Hematopoietic multipotent progenitor cell treated with erythropoietin and hydrocortisone succinate and interleukin-3 and kit ligand, for 4 days (in vitro differentiated cells): ENCODE data around the gene PGC.
"Not testable (repeated sequence)": the region's sequence is repeated elsewhere in the genome, so short reads cannot be mapped to it uniquely, and the experiment has no call there.

ENCODE experiments used
- DNase-seq: peaks from one replicate; pipeline ENCODE4 v3.0.0-alpha.2; 2015

Gene PGC

GRCh38 chr6:41774841-41775240, 27.6 kb upstream of the PGC start:
- DNase-seq, result no peak

DNA sequence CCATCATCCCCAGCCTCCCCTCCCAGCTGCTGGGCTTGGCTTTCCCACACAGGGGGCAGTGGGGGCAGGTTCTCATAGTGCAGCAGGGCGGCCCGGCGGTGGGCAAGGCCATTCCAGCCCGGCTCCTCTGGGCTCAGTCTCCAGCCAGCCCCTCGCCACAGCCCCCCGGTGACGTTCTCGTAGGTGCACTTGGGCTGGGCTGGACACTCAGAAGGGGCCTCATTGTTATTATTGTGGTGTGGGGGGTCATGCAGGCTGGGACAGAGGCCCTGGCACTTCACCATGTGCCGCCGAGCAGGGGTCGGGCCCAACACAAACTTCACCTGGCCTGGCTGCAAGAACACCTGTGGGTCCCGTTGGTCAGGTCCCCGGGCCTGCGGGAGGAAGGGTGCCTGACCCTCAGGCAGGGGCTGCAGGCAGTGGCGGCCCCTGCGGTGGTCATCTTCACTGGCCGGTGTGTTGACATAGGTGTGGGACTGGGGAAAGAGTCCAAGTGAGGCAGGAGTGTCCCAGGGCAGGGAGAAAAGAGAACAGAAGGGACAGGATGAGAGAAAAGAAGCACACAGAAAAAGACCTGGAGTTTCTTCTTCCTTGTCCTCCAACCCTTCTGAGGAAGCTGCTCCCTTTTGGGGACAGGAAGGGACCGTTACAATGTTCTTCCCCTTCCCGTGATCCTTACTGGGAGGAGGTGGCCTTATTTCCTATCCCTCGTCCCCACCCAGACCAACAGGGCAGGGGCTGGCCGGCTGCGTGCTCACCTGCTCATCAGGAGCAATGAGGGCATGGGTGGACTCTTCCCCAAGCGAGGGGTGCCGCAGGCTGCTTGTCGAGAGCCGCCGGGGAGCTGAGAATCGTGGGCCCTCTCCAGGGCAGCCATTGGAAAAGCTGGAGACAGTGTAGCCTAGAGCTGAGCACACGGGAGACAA, 24.1 kb upstream of the PGC start:
- no peak for DNase-seq

- DNase-seq, result no peak
Measured at GRCh38 chr6:41770381-41771057, 23.3 kb upstream of the PGC start.

GRCh38 chr6:41769376-41769775, 22.2 kb upstream of the PGC start:
- DNase-seq, result no peak

DNA sequence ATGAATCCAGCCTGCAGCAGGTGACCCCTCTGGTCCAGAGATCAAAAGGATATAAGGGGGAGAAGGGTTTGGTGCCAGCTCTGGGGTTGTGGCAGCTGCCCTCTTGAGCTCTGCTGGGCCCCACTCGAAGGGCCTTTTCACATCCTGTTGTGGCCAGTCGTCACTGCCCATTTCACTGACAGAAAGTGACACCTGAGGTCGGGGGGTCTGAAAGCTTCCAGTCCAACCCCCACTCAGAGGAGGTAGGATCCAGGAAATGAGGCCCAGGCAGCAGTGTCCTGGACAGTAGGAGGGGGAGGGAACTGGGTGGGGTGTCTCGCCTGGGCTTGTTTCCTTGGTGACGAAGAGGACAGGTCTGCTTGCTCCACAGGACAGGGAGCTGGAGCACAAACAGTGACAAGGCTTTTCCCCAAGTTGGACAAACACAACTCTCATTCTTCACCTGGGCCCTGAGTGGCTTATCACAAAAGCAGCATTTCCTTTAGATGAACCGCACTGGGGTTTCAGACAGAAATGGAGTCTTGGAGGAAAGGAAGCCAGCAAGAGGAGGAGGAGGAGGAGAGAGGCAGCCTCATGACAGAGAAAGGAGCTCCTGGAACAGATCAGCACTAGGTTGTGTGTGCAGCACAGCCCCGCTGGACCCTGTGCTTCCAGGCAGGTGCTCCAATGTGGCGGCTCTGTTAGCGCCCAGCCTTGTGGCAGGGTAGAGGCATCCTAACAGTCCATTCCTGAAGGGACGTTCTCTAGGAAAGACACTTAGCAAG, 21.5 kb upstream of the PGC start:
- DNase-seq, result peak; percentile 79

DNA sequence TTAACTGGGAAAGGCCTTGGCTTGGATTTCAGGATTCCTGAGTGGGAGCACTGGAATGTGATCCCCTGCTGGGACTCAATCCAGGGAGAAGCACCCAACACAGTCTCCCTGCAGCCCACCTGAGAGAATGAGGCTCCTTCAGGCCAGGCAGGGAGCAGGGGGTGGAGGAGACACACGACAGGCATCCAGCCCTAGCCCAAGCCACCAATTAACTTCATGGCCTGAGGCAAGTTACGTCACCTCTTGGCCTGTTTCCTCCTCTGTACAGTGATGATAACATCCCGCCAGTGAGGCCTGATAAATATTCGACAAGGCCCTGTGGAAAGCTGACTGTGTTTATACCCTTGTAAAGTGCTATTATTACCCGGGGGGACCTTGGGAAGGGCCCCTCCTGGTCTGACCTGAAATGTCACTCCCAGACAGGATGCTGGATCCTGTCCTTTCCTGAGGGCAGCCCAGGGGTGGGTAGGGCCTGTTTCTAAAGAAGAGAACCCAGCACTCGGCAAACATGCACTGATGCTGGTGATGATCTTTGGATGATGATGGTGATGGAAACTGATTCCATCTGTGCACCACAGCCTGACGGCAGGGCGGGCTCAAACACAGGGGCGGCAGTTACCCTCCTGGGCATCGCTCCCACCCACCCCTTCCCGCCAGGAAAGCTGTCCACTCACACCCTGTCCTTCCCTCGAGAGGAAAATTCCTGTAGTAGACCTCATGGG, 20.1 kb upstream of the PGC start:
- DNase-seq, result peak; percentile 90

DNA sequence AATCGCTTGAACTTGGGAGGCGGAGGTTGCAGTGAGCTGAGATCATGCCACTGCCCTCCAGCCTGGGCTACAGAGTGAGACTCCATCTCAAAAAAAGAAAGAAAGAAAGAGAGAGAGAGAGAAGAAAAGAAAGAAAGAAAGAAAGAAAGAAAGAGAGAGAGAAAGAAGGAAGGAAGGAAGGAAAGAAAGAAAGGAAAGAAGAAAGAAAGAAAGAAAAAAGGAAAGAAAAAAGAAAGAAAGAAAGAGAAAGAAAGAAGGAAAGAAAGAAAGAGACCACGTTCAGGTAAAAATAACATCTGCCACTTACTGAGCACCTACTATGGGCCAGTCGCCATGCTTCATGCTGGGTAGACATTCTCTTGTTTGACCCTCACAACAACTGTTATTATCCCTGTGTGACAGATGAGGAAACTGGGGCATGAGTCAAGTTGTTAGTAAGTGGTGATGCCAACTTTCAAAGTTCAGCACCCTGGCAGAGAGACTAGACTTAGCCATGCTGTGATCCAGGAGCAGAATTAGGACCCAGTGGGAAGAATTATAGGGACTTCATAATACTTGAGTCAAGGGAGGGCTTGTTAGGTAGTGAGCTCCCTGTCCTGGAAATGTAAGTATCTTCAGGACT, 19.0 kb upstream of the PGC start:
- DNase-seq, result not testable (repeated sequence)

GRCh38 chr6:41763470-41763869, 16.3 kb upstream of the PGC start:
- no peak for DNase-seq

GRCh38 chr6:41759905-41760579, 12.8 kb upstream of the PGC start:
- DNase-seq, result no peak

- no peak for DNase-seq
Measured at GRCh38 chr6:41759106-41759904, 12.1 kb upstream of the PGC start.

DNA sequence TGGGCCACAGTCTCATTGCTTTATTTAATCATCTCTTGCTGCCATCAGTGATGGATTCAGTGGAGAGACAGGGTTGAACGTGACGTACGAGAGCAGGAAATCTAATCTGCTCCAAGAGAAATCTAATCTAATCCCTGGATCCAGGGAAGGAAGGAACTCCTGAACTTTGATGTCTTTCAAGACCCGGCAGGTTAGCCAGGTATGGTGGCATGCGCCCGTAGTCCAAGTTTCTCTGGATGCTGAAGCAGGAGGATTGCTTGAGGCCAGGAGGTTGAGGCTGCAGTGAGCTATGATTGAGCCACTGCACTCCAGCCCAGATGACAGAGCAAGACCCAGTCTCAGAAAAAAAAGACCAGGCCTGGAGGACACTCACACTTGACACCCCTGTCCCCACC, 11.4 kb upstream of the PGC start:
- DNase-seq, result no peak

DNA sequence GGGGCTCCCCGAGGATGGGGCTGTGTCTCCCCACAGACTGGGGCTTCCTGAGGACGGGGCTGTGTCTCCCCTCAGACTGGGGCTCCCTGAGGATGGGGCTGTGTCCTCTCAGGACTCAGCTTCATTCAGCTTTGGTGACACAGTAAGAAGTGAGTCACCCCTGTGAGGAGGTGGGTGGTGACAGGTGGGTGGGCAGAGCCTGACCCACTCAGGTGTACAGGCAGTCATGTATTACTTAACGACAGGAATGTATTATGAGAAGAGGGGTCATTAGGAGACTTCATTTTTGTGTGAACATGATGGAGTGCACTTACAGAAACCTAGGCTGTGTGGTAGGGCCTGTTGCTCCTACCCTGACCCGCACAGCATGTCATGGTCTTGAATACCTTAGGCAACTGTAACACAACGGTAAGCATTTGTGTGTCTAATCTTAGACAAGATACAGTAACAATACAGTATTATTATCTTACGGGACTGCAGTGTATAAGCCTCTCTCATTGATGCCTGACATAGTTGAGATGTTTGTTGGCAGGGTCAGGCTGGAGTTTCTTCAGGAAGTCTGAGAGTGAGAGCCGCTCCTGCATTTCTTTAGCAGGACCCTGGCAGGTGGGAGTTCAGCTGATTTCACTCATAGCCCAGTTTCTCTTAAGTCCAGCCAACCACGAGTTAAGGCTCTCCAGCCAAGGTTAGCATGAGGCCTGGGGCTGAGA, 10.9 kb upstream of the PGC start:
- DNase-seq, result no peak

DNA sequence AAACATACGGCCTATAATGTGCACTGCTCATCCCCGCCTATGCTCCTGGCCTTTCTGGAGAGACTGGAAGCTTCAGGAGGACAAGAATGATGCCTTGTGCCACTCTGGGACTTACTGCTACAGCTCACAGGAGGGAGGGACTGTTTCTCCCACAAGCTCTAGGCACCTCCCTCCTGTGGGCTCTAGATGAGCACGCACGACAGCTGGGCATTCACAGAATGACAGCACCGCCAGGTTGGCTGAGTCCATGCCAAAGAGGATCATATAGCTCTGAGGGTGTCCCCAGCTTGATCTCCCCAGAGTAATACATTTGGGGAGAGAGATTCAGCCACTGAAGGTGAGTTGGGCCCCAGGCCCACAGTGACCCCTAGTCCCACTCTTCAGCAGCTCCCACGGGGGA, 10.1 kb upstream of the PGC start:
- DNase-seq, result no peak

DNA sequence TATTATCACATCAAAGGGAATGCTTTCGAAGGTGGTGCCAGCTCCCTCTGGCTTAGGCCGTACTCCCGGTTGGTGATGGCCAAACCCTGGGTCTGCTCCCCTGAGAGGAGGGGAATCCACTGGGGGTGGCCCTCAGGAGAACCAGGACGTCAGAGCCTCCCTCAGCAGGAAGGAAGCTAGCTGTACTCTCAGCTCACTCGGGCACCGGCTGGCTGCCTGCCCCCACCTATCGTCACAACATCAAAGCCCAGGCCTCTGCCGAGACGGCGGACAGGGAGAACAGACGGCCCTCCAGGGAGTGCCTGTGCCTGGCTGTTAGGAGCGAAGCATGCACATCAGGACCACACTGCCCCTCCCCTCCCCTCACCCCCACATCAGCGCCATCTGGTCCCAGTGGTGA, 9.2 kb upstream of the PGC start:
- no peak for DNase-seq

DNA sequence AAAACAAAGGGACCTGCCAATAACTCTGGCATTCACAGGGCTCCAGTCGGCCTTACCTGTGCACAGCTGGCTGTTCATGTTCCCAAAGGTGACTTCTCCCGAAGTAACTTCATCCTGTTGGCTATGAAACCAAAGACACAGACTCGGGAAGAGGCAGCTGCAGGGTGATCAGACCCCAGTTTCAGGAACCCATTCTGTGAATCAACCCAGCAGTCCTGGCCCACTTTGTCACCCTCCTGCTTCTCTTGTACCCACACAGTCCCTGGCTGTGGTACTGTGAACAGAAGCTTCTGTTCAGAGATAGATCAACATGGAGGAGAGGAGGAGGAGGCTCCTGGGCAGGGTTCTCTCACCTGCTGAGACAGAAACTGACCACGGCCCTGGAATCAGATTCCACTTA, 8.7 kb upstream of the PGC start:
- no peak for DNase-seq

DNA sequence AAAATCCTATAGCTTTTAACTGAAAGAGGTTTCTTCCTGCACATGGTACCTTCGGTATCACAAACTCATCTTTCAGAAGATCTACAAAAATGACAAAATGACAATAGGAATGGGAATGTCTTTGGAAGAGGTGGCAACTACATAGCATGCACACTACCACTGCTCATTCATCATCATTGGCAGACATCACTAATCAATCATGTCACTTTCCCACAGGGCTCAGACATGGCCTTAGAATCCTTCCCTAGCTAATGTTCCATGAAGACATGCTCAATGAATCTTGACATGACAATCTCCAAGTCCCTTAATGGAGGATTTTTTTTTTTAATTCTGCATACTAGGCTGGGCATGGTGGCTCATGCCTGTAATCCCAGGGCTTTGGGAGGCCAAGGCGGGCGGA, 3.2 kb upstream of the PGC start:
- DNase-seq, result no peak

- no peak for DNase-seq
Measured at GRCh38 chr6:41748542-41748941, 1.3 kb upstream of the PGC start.

DNA sequence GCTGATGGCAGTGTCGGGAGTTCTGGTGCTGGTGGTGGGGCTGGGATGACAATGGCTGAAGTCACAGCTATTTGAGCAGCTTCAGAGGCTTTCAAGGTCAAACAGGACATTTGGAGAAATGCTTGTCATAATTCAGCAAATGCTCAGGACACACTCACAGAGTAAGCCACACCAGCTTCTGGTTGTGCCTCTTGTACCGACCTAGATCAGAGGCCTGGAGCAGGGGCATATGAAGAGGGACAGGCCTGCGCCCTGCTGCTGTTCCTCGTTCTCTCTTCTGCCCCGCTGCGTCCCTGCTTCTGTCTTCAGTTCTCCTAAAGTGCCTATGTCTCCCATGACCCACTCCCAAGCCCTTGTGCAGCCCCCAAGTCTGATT, 893 bp upstream of the PGC start:
- DNase-seq, result no peak

GRCh38 chr6:41746107-41746506, 1.1 kb downstream of the PGC start:
- DNase-seq, result no peak

- no peak for DNase-seq
Measured at GRCh38 chr6:41744236-41744787, 2.9 kb downstream of the PGC start.
